Measurements from ENCODE around the gene AMOTL1.
A peak's percentile ranks its signal among the peaks of the same experiment; 100 is the strongest.
"Not testable (repeated sequence)": the region's sequence is repeated elsewhere in the genome, so short reads cannot be mapped to it uniquely, and the experiment has no call there.

Gene AMOTL1

DNA sequence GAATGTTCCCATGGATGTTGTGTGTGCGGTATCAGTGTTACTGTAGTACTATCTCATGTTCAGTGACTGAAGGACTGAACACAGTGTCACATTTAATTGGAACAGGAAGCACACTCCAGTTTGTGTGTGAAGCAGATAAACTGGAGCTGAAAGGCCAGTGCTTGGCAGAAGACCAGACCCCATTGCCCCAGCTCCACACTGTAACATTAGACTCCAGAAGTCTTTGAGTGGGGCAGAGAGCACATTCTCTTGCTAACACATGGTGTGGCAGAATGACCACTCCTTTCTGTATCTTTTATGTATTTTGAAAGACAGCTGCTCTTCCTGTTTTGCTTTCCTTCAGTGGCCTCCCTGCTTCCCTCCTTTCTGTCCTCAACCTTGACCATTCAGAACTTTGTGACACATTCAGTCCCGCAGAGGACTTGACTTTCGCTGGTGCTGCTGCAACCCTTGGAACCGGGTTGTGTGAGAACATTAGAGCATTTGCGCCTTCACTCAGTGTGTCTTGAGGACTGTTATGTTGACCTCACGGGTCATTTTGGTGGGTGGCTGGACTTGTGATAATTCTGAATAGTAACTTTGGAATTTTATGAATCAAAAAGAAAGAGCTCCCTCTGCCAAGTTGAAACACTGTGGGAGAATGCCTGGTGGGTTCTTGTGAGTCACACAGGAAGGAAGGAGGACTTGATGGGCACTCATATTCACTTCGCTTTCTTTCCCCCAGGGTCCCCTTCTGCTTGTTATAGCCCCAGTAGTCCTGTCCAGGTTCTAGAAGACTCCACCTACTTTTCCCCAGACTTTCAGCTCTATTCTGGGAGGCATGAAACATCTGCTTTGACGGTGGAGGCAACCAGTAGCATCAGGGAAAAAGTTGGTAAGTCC, 26.4 kb downstream of the AMOTL1 start:
- no peak for DNase-seq (ENCODE audit: low spot score)

GRCh38 chr11:94795476-94796189, 27.5 kb downstream of the AMOTL1 start:
- no peak for DNase-seq (ENCODE audit: low spot score)

DNA sequence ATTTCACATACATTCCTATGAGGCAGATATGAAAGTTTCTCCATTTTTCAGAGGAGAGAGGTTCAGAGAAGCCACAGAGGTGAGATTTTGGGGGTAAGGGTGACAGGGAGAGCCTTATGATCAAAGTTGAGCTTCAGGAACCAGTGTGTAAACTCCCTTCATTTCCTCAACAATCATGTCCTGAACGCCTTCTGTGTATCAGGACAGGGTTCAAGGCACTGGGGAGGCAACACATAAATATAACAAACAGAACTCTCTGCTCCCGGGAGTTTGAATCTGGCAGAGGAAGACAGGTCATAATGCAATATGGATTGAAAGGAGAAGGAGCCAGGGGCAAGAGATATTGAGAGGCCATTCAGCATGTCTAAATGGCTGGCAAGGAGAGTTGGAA, 28.0 kb downstream of the AMOTL1 start:
- no peak for DNase-seq (ENCODE audit: low spot score)

DNA sequence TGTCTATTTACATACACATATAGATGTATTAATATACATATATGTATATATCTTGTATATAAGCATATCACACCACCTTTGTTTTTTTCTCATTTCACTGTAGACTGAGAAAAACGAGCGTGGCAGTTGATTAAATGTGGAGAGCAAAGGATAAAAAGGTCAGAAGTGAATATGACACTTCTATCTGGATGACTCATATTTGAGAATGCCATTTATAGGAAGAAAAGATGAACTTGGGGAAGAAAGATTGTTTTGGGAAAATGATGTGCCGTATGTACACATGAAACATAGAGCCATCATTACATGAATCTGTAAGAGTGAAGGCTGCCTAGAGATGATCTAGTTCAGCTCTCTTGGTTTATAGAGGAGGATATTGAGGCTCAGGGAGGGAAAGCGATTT, 28.7 kb downstream of the AMOTL1 start:
- no peak for DNase-seq (ENCODE audit: low spot score)

- DNase-seq (ENCODE audit: low spot score): no peak
These were observed 31.6 kb downstream of the AMOTL1 start for GRCh38 chr11:94799726-94800125.

DNA sequence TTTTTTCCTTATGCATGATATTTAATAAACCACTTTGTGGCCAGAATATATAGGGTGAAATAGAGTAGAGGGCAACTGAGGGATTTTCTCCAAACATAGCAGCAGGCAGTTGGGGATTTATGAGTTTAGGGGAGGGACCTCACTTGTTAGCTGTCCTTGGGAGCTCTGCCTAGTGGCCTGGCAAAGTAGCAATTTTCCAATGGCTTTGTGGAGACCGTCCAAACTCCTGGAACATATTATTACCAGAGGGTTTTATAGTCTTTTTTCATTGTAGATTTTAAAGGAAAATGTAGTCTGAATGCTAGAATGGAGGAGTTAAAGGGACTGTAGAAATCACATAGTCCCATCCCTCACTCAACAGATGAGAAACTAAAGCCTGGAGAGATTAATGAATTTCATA, 32.3 kb downstream of the AMOTL1 start:
- peak; percentile 89 for DNase-seq (ENCODE audit: low spot score)

GRCh38 chr11:94801866-94802460, 33.8 kb downstream of the AMOTL1 start:
- DNase-seq (ENCODE audit: low spot score): no peak

DNA sequence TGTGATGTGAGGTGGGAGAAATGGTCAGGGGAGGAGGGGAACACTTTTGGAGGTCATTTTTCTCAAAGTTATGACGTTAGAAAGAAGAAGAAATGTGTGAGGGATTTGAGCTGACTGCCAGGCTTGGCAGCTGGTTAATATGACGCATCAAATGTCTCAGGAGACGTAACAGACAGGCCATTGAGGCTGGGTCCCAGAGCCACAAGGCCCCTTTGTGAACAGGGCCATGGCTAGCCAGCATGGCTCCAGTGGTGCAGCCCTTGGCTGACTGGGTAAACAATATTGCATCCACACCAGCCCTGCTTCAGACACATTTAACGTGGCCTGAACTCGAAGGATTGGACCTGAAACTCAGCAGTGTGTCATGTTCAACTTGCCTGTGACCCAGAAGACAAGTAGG, 34.3 kb downstream of the AMOTL1 start:
- no peak for DNase-seq (ENCODE audit: low spot score)

GRCh38 chr11:94803491-94803890, 35.3 kb downstream of the AMOTL1 start:
- no peak for DNase-seq (ENCODE audit: low spot score)

DNA sequence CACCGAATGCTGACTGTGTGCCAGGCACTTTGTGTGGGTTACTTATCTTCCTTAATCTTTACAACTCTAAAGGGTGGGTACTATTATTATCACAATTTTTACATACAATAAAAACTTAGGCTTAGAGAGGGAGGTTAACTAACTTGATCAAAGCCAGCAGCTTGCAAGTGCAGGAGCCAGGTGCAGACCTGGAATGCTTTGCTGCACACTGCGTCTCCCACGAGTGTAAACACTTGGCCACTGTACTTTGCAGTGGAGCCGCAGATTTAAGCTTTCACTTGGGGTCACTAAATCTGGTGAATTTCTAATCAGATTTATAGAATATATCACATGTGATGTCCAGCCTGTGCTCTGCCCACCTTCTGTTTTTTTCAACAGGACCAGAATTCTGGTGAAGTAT, 36.7 kb downstream of the AMOTL1 start:
- no peak for DNase-seq (ENCODE audit: low spot score)

DNA sequence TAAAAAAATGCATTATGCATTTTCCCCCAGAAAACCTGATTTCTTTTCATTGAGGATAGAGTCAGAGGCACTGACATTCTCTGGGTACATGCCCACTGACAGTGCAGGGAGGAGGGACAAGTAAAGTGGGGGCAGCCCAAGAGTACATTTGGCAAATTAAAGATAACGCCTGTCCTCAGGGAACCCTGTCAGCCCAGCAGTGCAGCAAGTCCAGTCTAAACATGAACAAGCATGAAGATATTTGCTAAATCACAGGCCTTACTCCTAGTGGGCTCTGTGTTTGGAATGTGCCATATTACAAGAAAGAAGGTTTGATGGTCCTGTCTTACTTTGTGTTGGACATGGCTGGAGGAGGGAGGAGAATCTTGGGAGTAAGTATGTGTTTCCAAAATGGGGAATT, 37.9 kb downstream of the AMOTL1 start:
- no peak for DNase-seq (ENCODE audit: low spot score)

GRCh38 chr11:94806419-94806818, 38.3 kb downstream of the AMOTL1 start:
- DNase-seq (ENCODE audit: low spot score): no peak

DNA sequence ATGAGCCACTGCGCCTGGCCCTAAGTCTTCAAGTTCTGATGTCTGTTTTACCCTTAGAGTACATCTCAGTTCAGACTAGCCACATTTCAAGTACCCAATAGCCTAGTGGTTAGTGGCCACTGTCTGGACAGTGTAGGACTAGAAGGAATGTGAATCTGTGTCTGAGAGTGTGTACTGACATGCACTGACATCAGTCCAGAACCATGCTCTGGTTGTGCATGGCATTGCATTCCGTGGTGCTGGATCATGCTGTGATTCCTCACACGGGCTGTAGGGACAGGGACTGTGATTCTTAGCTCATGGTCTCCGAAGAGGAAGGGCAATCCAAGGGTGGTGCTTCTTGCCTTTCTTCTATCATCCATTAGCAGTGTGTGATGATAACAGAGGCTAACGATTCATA, 41.1 kb downstream of the AMOTL1 start:
- DNase-seq (ENCODE audit: low spot score): no peak

- not testable (repeated sequence) for DNase-seq (ENCODE audit: low spot score)
These were observed 44.9 kb downstream of the AMOTL1 start for GRCh38 chr11:94812724-94813720.

- DNase-seq (ENCODE audit: low spot score): no peak
These were observed 46.3 kb downstream of the AMOTL1 start for GRCh38 chr11:94814272-94814976.

GRCh38 chr11:94815705-94816344, 47.7 kb downstream of the AMOTL1 start:
- DNase-seq (ENCODE audit: low spot score): no peak

- DNase-seq (ENCODE audit: low spot score): no peak
These were observed 52.3 kb downstream of the AMOTL1 start for GRCh38 chr11:94820480-94820879.

DNA sequence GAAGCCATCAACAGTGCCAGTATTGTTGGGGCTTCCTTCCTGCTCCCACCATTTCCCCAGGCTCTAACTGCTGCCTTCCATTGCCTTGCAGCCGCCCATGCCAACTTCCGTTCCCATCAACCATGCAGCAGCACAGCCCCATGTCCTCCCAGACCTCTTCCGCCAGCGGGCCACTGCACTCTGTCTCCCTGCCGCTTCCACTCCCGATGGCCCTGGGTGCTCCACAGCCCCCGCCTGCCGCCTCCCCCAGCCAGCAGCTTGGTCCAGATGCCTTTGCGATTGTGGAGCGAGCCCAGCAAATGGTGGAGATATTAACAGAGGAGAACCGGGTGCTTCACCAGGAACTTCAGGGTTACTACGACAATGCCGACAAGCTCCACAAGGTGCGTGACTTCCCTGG, 53.3 kb downstream of the AMOTL1 start:
- DNase-seq (ENCODE audit: low spot score): no peak

GRCh38 chr11:94822080-94822479, 53.9 kb downstream of the AMOTL1 start:
- DNase-seq (ENCODE audit: low spot score): no peak

DNA sequence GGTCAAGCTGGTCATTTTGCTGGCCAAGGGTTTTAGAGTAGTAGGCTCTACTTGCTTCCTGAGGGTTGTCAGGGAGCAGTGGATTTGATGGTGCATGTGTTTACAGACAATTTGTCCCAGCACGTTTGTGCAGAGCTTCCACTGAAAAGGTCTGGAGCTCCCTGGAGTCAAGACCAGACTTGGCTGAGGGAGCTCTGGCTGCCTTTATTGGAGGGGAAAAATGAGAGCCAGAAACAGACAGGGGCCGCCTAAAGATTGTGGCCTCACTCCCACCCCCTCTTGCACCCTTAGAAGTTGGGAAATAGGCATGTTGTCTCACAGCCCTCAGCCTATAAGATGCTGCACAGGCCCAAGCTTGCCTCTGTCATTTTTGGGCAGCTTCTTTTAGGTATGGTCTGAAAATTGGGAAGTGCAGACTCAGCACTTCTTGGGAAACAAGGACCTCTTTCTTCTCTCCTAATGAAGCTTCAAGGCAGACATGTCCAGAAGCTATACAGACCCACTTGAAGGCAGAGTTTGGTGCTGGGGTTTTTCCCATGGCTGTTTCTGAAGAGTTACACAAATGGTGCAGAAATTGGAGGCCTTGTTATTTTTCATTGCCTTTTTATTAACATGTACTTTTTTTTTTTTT, 55.1 kb downstream of the AMOTL1 start:
- no peak for DNase-seq (ENCODE audit: low spot score)
